ENCODE measurements around the gene ADAM10.

DNA sequence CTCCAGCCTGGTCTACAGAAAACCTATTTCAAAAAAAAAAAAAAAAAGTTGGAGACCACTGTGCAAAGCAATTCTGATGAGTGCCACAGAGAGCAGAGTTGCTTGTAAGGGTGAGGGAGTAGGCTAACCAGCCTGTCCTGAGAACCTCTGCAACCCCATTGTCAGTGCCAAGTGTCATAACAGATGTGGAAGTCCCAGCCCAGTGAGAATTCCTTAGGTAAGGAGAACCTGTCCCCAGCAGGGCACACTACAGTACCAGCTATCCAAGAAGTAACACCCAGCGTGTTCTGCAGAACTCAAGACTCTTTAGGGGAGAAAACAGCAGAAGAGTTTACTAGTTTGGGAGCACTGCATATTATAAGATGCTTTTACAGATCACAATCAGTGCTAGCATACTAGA, 161.4 kb downstream of the ADAM10 start:
- TF ChIP-seq, protein P1, sequence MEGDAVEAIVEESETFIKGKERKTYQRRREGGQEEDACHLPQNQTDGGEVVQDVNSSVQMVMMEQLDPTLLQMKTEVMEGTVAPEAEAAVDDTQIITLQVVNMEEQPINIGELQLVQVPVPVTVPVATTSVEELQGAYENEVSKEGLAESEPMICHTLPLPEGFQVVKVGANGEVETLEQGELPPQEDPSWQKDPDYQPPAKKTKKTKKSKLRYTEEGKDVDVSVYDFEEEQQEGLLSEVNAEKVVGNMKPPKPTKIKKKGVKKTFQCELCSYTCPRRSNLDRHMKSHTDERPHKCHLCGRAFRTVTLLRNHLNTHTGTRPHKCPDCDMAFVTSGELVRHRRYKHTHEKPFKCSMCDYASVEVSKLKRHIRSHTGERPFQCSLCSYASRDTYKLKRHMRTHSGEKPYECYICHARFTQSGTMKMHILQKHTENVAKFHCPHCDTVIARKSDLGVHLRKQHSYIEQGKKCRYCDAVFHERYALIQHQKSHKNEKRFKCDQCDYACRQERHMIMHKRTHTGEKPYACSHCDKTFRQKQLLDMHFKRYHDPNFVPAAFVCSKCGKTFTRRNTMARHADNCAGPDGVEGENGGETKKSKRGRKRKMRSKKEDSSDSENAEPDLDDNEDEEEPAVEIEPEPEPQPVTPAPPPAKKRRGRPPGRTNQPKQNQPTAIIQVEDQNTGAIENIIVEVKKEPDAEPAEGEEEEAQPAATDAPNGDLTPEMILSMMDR (conservative IDR thresholded peaks at IDR 0.05; ENCODE audit: low read depth, low read length) = no peak
- TF ChIP-seq EZH2 (IDR thresholded peaks at IDR 0.05; ENCODE audit: low read length, unreplicated experiment) (no peak), EZH2phosphoT487 (IDR thresholded peaks at IDR 0.05; ENCODE audit: borderline replicate concordance, low read length) (no peak)

Data from PC-3 (cell line).